GM19025 (cell line): ENCODE data around the gene SLC6A15.

Experiments used
- ATAC-seq: cut with Tn5 transposase; IDR thresholded peaks from one replicate; pipeline ENCODE4 v1.9.1; 2021; ENCODE audit warnings: mild to moderate bottlenecking, low read depth, moderate library complexity; ENCODE audit not compliant: unreplicated experiment

The SLC6A15 gene

GRCh38 chr12:84810611-84811010 lies 102.0 kb downstream of the SLC6A15 start:
- no peak for ATAC-seq
